MCF 10A (cell line): ENCODE measurements around the gene ZNF618. TPM values are rescaled to one million over a fixed set of nuclear protein-coding genes. Genes with fewer than 3 reads are reported as not detected.

Experiments
- BruUV-seq: library from RNA; stranded (reverse); fragments of 400-500 nt; replicated peaks from 2 replicates; lab custom pipeline; 2021; lab: Mats Ljungman, UMichigan
- CTCF ChIA-PET: fragments of 300-600 bp; sonication (Branson Sonifier 250); formaldehyde crosslinking; extraction: SDS; loops from one replicate; lab custom pipeline; 2021; ENCODE audit warnings: antibody characterized with exemption, inconsistent platforms; lab: Yijun Ruan, JAX
- POLR2A ChIA-PET: fragments of 300-600, 350-650 bp; sonication (Branson Sonifier 250); formaldehyde crosslinking; extraction: SDS; loops from one replicate; lab custom pipeline; 2020; ENCODE audit warnings: antibody characterized with exemption, inconsistent platforms; lab: Yijun Ruan, JAX
- DNase-seq: peaks from one replicate; pipeline ENCODE4 v3.0.0-alpha.2; 2018; ENCODE audit not compliant: unreplicated experiment
- H3K27ac Mint-ChIP-seq: one replicate; pipeline ENCODE4 v1.8.0; 2022; ENCODE audit warnings: mild to moderate bottlenecking, low read depth, mixed read lengths; ENCODE audit not compliant: unreplicated experiment
- H3K27me3 Mint-ChIP-seq: one replicate; pipeline ENCODE4 v1.8.0; 2022; ENCODE audit warnings: mixed read lengths; ENCODE audit not compliant: insufficient read depth, unreplicated experiment
- H3K36me3 Mint-ChIP-seq: one replicate; pipeline ENCODE4 v1.8.0; 2022; ENCODE audit warnings: mild to moderate bottlenecking, moderate library complexity, mixed read lengths; ENCODE audit not compliant: insufficient read depth, unreplicated experiment
- H3K4me1 Mint-ChIP-seq: one replicate; pipeline ENCODE4 v1.8.0; 2022; ENCODE audit warnings: mixed read lengths; ENCODE audit not compliant: insufficient read depth, unreplicated experiment
- H3K4me3 Mint-ChIP-seq: one replicate; pipeline ENCODE4 v1.8.0; 2022; ENCODE audit warnings: mild to moderate bottlenecking, moderate library complexity, mixed read lengths; ENCODE audit not compliant: unreplicated experiment
- H3K9me3 Mint-ChIP-seq: one replicate; pipeline ENCODE4 v1.8.0; 2022; ENCODE audit warnings: mixed read lengths; ENCODE audit not compliant: unreplicated experiment
- intact Hi-C: fragments of 100-400 bp; cut with micrococcal nuclease; formaldehyde crosslinking; loops from 2 replicates; pipeline ENCODE4 v1.14.1; 2022
- total RNA-seq: library from RNA; stranded (reverse); gene quantifications from 2 replicates; pipeline ENCODE4 v1.2.3, GENCODE V29; 2022
- TF ChIP-seq, protein P1 (sequence below): fragments of 200-600 bp; IDR thresholded peaks from one replicate; pipeline ENCODE4 v1.8.0; 2022; ENCODE audit warnings: antibody characterized with exemption, mild to moderate bottlenecking; ENCODE audit not compliant: unreplicated experiment

Gene ZNF618
- total RNA-seq, 1 experiment from 2014 or later: 4.8 TPM

- Mint-ChIP-seq H3K4me1 (no peaks in the 10 kb centered on the region), H3K27ac (no peak overlapping the region), H3K27me3 (no peaks in the 10 kb centered on the region), H3K9me3 (no peaks in the 10 kb centered on the region), H3K36me3 (no peaks in the 10 kb centered on the region), H3K4me3 (no peak overlapping the region)
- TF ChIP-seq, protein P1, sequence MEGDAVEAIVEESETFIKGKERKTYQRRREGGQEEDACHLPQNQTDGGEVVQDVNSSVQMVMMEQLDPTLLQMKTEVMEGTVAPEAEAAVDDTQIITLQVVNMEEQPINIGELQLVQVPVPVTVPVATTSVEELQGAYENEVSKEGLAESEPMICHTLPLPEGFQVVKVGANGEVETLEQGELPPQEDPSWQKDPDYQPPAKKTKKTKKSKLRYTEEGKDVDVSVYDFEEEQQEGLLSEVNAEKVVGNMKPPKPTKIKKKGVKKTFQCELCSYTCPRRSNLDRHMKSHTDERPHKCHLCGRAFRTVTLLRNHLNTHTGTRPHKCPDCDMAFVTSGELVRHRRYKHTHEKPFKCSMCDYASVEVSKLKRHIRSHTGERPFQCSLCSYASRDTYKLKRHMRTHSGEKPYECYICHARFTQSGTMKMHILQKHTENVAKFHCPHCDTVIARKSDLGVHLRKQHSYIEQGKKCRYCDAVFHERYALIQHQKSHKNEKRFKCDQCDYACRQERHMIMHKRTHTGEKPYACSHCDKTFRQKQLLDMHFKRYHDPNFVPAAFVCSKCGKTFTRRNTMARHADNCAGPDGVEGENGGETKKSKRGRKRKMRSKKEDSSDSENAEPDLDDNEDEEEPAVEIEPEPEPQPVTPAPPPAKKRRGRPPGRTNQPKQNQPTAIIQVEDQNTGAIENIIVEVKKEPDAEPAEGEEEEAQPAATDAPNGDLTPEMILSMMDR: no peak
- POLR2A ChIA-PET: no interaction called here
- no TSS peak for BruUV-seq
- DNase-seq: no peak
- CTCF ChIA-PET: interaction anchor here (0.6 to 5.6 kb wide), 5 partner anchors 11 to 241 kb away, joined by 3 to 36 read pairs (median 3); no protein-coding TSS in a partner anchor
- intact Hi-C loops: no loop called here
Observed at GRCh38 chr9:114094971-114095370, 218.9 kb downstream of the ZNF618 start.

DNA sequence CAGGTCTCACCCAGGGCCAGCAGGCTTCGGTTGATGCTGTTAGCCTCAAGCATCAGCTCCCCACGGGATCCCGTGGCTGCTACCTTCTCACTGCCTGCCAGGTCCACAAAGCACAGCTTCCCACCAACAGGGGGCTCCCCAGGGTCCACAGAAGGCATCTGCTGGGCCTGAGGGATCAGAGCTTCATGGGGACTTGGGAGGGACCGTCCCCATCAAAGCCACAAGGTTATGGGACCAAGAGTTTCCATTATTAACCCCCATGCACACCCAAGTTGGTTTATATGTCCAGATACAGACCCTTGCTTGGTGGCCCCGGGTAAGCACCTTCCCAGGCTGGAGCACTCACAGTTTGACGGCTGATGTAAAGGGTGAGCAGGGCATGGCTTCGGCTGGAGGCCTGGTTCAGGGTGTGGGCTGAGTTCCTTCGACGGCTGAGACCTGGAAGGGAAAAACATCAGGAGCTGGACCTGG is 220.0 kb downstream of the ZNF618 start:
- Mint-ChIP-seq H3K27me3 (no peaks in the 10 kb centered on the region), H3K4me1 (no peaks in the 10 kb centered on the region), H3K36me3 (no peaks in the 10 kb centered on the region), H3K27ac (no peak overlapping the region), H3K9me3 (no peaks in the 10 kb centered on the region), H3K4me3 (no peak overlapping the region)
- no peak for DNase-seq
- ChIA-PET POLR2A (no interaction called here), CTCF (interaction anchor here (0.6 to 5.6 kb wide), 4 partner anchors 12 to 198 kb away, joined by 4 to 36 read pairs (median 9); no protein-coding TSS in a partner anchor)
- BruUV-seq: no TSS peak
- intact Hi-C loops: no loop called here
- TF ChIP-seq, protein P1: no peak

GRCh38 chr9:114096866-114097612 is 220.9 kb downstream of the ZNF618 start:
- Mint-ChIP-seq H3K9me3 (peaks cover 6% of the 10 kb centered on the region), H3K27ac (no peak overlapping the region), H3K27me3 (no peaks in the 10 kb centered on the region), H3K4me1 (no peaks in the 10 kb centered on the region), H3K4me3 (no peak overlapping the region), H3K36me3 (no peaks in the 10 kb centered on the region)
- POLR2A ChIA-PET: no interaction called here
- intact Hi-C loops: no loop called here
- CTCF ChIA-PET: interaction anchor here (1.2 to 5.6 kb wide), 3 partner anchors 11 to 195 kb away, joined by 4 to 36 read pairs (median 13); no protein-coding TSS in a partner anchor
- TF ChIP-seq, protein P1: no peak
- DNase-seq: no peak
- BruUV-seq: no TSS peak

- peaks cover 8% of the 10 kb centered on the region for H3K9me3 Mint-ChIP-seq
- no peak for DNase-seq
- ChIA-PET CTCF (interaction anchor here (5.6 kb wide), 1 partner anchor 14 kb away, joined by 36 read pairs; no protein-coding TSS in a partner anchor), POLR2A (no interaction called here)
- TF ChIP-seq, protein P1: no peak
- H3K27me3 Mint-ChIP-seq: peaks cover under 1% of the 10 kb centered on the region
- no TSS peak for BruUV-seq
- no peak overlapping the region for H3K4me3 Mint-ChIP-seq
- no peaks in the 10 kb centered on the region for H3K4me1 Mint-ChIP-seq
- intact Hi-C loops: no loop called here
- no peak overlapping the region for H3K27ac Mint-ChIP-seq
- no peaks in the 10 kb centered on the region for H3K36me3 Mint-ChIP-seq
Observed at GRCh38 chr9:114097613-114098020, 221.5 kb downstream of the ZNF618 start.
